Pancreas (tissue), 10 donors: ENCODE data around the gene GABRA1. TPM values are rescaled to one million over a fixed set of nuclear protein-coding genes. Genes with fewer than 3 reads are reported as not detected.

Experiments
- ATAC-seq, 4 donors: fragments of 200-7000 bp; cut with Tn5 transposase; one replicate each; pipeline versions ENCODE4 v1.8.0 to v1.9.1; 2020; ENCODE audit warnings: mild to moderate bottlenecking in 4 of 4, moderate library complexity in 4 of 4
- DNase-seq, 6 donors: peaks; one replicate each; pipeline ENCODE4 v3.0.0-alpha.2; 2020
- FAIRE-seq: peaks from 2 replicates; lab custom pipeline; 2012; peaks lifted over from hg19 to GRCh38; lab: Jason Lieb, UNC
- H3K27ac ChIP-seq, 4 donors: fragments of 200-600 bp; sonication (generic); 1 replicate in 3 of 4; 2 replicates in 1 of 4; pipeline versions ENCODE4 v1.5.0 to v1.8.0; 2020
- H3K27me3 ChIP-seq, 4 donors: fragments of 200-600 bp; one replicate each; pipeline ENCODE4 v1.8.0; 2021
- H3K36me3 ChIP-seq, 3 donors: fragments of 200-600 bp; sonication (generic) in 1 of 3; one replicate each; pipeline versions ENCODE4 v1.5.0 to v1.8.0; 2020 to 2021
- H3K4me1 ChIP-seq, 3 donors: fragments of 200-600 bp; one replicate each; pipeline ENCODE4 v1.8.0; 2021
- H3K4me3 ChIP-seq, 4 donors: fragments of 200-600 bp; sonication (generic) in 2 of 4; one replicate each; pipeline versions ENCODE4 v1.5.0 to v1.8.0; 2020 to 2021
- H3K9me3 ChIP-seq, 4 donors: fragments of 200-600 bp; one replicate each; pipeline ENCODE4 v1.8.0; 2021
- CTCF ChIP-seq, 4 donors: fragments of 200-600 bp; sonication (generic) in 3 of 4; IDR thresholded peaks; one replicate each; pipeline versions ENCODE4 v1.5.0 to v1.8.0; 2021; ENCODE audit warnings: antibody characterized with exemption in 4 of 4
- WGBS, 2 donors: extraction: QIAGEN DNeasy Blood & Tissue Kit; methylation state at CpG; one replicate each; pipeline ENCODE4 v1.1.7; 2013; 5-methylcytosine and 5-hydroxymethylcytosine counted together
- intact Hi-C, 3 donors: fragments of 100-400 bp; cut with DNase I; formaldehyde crosslinking; loops; one replicate each; pipeline versions ENCODE4 v1.11.1 to v1.14.2; 2022
- polyA plus RNA-seq, 2 donors: library from polyadenylated mRNA; stranded (reverse); fragments of 200-250 nt; gene quantifications; one replicate each; pipeline ENCODE4 v1.2.3, GENCODE V29; 2013
- total RNA-seq, 6 donors: library from RNA; stranded (reverse); fragmentation: NEBNext Ultra II Directional in 4 of 6; extraction: Animal tissue kit (Norgen Biotek cat#: 25700) in 4 of 6; gene quantifications; one replicate each; pipeline versions ENCODE4 v1.2.1 to v1.2.4, GENCODE V29; 2021 to 2023
- donor health status: healthy with polysubstance abuse.
- donor health status: DM: no; HTN: no; CAD: no; lungs with moderate emphysema.
- donor health status: DM: no; HTN: no; CAD: no.
- donor health status: control.
- donor health status: control.
- donor health status: Bipolar disorder and iron deficiency.
- donor health status: DM: yes; HTN: yes; CAD: no.
- donor health status: DM: no; HTN: no; CAD: no.
- donor health status: DM: no; HTN: no; CAD: no.
- donor health status: DM: yes; HTN: yes; CAD: no.

GABRA1 gene
- total and polyA plus RNA-seq, 8 donors = 0.16 to 0.45 TPM; not detected in 6

GRCh38 chr5:161934486-161934885 is 86.6 kb downstream of the GABRA1 start:
- ATAC-seq = no peak
- Histone ChIP-seq H3K27me3 (no peaks in the 10 kb centered on the region), H3K36me3 (no peaks in the 10 kb centered on the region), H3K27ac (no peak overlapping the region), H3K9me3 (no peaks in the 10 kb centered on the region), H3K4me3 (no peak overlapping the region), H3K4me1 (no peaks in the 10 kb centered on the region)
- intact Hi-C loops = no loop called here
- TF ChIP-seq CTCF (IDR thresholded peaks at IDR 0.05) = no peak
- no peak for DNase-seq
- WGBS, 2 donors = 53 to 67% methylated on average over 3 of the region's 3 CpGs
- no peak for FAIRE-seq

GRCh38 chr5:161944974-161945373 is 97.1 kb downstream of the GABRA1 start:
- H3K9me3 ChIP-seq = no peaks in the 10 kb centered on the region
- FAIRE-seq (no peak), DNase-seq (no peak), ATAC-seq (no peak)
- no peak for TF ChIP-seq CTCF (IDR thresholded peaks at IDR 0.05)
- no peaks in the 10 kb centered on the region for H3K36me3 ChIP-seq
- H3K4me3 ChIP-seq = no peak overlapping the region
- intact Hi-C loops = no loop called here
- H3K4me1 ChIP-seq = no peaks in the 10 kb centered on the region
- H3K27ac ChIP-seq = no peak overlapping the region
- H3K27me3 ChIP-seq = peaks cover 0 to 3% (median 0%) of the 10 kb centered on the region in 4 donors
- 79 to 91% methylated on average over 1 of the region's 1 CpG for WGBS, 2 donors

- DNase-seq (no peak), ATAC-seq (no peak), FAIRE-seq (no peak)
- 60 to 77% methylated on average over 4 of the region's 4 CpGs for WGBS, 2 donors
- H3K4me3 ChIP-seq = no peak overlapping the region
- H3K27ac ChIP-seq = no peak overlapping the region
- H3K36me3 ChIP-seq = no peaks in the 10 kb centered on the region
- TF ChIP-seq CTCF (IDR thresholded peaks at IDR 0.05) = no peak
- H3K4me1 ChIP-seq = no peaks in the 10 kb centered on the region
- no peaks in the 10 kb centered on the region for H3K9me3 ChIP-seq
- intact Hi-C loops = no loop called here
- H3K27me3 ChIP-seq = peaks cover 0 to 3% (median 0%) of the 10 kb centered on the region in 4 donors
Observed at GRCh38 chr5:161946911-161947310, 99.0 kb downstream of the GABRA1 start.

Other genes with a start within 250 kb of the GABRA1 start
- gene GABRA6, start 162.4 kb upstream of the GABRA1 start, total RNA-seq = not detected
- not detected for gene GABRA6, start 162.4 kb upstream of the GABRA1 start, polyA plus RNA-seq
- gene GABRG2, start 219.7 kb downstream of the GABRA1 start, total RNA-seq = under 1 TPM in 5 of 6 donors, not detected in 1; 0.22 to 0.75 (median 0.35) TPM
- 1 to 10 TPM in 1 of 2 donors, not detected in 1; 1.5 TPM for gene GABRG2, start 219.7 kb downstream of the GABRA1 start, polyA plus RNA-seq